T-helper 22 cell (primary cell): ENCODE data around the gene NFIB.

Experiments used
- DNase-seq: peaks from one replicate; pipeline ENCODE4 v3.0.0-alpha.2; 2020; ENCODE audit warnings: low read depth

NFIB gene

DNA sequence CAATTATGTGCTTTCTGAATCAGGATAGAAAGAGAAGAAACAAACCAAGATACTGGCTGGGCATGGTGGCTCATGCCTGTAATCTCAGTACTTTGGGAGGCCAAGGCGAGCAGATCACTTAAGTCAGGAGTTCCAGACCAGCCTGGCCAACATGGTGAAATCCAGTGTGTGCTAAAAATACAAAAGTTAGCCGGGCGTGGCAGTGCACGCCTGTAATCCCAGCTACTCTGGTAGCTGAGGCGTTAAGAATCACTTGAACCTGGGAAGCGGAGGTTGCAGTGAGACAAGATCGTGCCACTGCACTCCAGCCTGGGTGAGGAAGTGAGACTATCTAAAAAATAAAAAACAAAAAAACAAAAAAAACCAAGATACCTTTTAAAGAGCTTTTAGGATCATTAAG, 214.2 kb downstream of the NFIB start:
- DNase-seq: no peak

DNA sequence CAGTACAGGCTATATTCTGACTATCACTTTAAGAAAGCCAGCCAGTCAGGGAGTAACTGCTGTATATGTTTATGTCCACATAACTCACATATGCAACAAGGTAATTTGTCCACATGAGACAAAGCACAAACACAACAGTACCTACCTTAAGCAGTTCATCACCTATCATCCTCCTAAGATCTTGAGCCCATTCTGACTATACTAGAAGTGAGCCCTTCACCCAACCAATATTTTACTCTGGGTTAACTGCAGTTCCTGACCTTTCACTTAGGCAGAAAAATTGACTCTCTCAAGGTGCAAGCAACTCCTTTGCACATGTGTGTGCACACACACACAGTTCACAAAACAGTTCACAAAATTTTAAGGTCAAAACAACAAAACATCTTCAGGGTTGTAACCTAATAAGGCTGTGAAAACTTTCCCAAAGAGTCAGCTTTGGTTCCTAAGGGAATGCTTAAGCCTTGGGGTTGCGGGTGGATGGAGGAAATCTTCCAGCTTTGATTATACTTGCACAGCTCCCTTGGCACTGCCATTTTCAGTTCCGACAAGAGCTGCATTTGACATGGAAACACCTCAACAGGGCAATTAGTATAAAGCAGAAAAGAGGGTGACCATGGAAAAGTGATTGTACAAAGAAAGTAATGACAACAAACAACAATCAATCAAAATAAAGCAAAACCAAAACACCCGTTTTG, 215.3 kb downstream of the NFIB start:
- no peak for DNase-seq

DNA sequence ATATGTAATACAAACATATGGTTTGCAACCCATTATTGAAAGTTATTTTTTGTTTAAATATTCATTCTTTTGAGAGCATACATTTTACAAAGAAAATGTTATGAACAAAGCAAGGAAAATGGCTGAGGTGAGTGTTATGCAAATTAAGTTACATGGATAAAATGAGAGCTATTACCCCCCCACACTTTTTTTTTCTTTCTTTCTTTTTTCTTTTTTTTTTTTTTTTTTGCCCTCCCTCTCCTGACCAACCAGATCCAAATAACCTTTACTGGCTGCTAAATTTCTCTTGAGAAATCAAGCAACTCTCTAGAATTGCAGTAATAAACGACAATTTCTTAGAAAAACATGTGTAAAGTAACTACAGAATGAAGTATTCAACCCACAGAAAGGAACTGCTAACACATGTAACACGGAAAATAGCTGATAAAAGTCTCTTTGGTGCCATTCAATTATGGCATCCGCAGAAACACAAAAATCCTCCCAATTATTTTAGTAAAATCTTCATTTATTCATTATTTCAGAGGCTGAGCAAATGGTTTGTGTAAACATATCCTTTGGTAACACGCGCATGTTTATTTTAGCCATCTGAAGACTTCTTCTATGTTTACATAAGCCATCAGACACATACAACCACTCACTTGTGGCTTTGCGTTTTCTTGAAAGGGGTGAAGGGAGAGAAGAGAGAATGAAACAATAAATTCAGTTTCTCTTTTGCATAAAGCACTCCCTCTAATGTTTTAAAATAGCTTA, 216.1 kb downstream of the NFIB start:
- DNase-seq: no peak

DNA sequence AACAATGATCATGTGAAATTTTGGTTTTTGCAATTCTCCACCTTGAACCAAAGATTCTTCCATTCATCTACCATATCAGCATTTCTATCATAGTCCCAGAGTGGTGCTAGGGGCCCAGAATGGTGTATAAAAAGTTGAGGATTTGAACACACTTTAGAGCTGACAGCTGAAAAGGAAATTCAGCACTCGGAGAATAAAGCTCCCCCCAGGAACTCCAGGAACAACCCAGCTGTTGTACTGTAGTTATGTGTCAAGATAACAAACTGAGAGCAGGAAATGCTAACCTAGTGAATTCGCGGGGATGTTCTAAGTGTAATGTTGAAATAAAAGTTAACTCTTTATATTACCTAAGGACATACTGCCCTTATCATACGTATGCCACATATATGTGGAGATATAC, 216.7 kb downstream of the NFIB start:
- no peak for DNase-seq

DNA sequence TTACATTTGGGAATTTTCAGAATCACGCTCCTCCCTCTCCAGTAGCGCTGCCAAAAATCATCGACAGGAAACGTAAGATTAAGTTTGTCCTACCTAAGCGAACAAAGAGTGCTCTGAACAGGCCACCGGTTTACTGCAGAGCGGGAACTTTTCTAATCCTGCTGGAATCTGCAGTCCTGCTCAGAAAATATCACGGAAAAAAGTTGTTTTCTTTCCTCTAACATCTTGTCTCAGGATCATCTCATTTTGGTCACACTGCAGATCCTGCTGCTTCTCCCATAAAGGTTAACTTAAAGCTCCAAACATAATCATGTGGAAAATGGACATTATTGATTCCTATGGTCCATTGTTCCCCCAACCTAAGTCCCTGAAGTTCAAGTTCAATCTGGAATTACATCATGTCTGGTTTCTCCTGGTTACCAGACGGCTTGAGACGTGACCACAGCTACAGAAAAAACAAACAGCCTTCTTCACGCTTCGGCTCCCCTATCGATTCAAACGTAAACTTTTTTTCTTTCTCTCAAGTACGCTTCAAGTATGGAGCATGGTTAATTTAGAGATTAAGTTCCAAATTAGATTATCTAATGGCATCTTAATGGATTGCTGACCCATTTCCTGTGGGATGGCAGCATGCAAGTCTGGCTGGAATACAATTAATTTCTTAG, 217.6 kb downstream of the NFIB start:
- DNase-seq: no peak

DNA sequence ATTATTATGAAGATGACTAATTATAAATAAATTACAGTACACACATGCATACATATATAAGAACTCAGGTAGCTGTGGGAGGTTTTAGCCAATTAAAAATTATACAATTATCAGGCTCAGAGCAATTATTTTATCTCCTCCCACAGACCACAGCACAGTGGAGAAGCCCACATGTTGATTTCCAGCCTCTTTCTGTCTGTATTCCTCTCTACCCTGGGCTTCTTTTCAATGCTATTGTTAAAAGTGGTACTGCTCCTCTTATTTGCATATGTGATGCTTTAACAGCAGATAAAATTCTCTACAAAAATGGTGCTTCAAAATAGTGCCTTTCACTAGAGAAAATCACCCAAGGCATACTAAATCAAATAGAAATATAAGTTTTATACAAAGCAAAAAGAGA, 218.7 kb downstream of the NFIB start:
- no peak for DNase-seq

DNA sequence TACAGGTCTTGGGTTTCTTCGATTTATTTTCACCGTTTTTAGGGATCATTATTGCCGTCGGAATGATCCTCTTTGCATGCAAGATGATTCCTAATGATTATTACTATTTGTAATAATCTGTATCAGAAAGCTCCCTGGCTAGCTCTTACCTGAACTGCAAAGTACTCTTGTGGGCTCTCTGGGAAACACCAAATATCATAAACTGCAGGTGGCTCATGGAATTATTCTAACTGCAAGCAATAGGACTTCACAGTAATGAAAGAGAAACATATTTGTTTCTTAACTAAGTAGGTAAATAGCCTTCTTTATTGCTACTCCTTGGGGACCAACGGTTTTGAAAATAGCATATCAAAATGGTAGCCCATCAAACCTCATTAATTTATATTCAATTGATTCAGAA, 219.4 kb downstream of the NFIB start:
- no peak for DNase-seq

DNA sequence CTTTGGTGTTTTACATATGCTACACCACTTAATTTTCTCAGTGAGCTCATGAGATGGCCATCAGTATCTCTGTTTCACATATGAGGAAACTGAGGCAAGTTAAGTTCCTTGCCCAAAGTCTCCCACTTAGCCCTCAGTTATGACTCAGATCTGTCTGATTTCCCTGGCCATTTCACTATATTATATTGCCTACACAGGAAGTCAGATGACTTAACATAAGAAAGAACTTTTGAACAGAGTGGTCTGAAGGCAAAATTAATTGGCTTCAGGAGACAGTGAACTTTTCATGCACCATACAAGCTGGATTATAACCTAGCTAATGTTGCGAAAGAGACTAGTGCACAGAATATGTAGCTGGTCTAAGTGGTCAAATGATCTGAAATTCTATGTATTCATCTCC, 221.6 kb downstream of the NFIB start:
- DNase-seq: no peak

DNA sequence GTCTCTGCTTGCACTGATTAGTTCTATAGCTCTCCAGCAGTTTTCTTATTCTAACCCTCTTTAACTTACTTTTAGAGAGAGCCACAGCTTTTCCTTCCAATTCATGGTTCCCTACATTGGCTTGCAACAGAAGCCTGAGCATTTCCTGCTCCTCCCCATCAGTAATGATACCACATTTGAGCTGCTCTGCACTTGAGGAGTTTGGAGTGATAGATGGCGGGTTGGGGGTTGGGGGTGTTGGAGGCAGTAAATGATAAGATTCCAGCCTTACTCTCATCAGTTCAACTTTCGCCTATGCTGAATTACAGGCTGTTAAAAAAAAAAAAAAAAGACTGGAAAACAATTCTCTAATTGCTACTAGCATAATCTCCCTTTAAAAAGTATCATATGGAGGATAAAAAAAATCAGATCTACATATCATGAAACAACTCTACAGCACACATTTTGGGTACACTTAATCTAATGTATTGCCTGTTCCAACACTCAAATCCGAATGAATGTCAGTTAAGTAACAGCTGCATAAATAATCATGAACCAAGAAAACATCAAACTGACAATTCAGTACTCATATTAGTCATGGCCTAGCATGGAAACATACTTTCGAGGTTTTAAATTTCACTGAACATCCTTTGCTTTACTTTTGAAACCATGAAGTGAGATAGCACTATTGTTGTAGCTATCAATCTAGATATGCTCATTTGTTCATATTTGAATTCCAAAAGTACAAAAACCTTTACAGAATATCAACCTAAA, 224.7 kb downstream of the NFIB start:
- DNase-seq: no peak

DNA sequence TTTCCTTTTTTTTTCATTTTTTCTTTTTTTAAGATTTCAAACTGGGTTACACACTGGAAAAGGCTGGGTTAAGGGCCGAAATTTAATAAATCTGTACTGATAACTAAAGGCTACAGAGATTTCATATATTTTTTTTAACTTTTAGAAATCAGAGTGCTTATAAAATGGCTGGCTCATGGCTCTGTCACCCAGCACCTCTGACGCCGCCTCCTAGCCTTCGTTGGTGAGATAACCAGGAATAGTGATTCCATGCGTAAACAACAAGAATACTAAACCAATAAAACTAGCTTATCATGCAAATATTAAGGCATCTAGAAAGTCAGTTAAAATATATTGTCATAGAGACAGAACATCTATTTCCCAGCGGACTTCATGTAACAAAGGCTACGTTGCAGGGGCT, 226.4 kb downstream of the NFIB start:
- DNase-seq: no peak

DNA sequence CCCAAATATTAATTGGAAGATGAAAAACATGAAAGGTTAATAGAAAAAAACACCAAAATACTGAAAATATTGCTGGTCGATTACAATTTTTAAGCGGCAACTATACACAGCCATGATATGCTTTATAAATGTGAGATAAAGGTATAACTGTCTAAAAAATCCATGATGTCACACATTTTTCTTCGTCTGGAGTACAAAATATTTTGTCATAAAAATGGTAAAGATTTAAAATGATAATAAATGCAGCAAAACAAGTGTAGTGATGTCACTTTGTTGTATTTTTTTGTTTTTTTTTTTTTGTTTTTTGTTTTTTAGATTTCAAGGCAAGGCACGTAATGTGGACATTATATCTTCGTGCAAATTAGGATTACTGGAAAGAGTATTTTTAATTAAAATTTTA, 227.4 kb downstream of the NFIB start:
- DNase-seq: no peak

DNA sequence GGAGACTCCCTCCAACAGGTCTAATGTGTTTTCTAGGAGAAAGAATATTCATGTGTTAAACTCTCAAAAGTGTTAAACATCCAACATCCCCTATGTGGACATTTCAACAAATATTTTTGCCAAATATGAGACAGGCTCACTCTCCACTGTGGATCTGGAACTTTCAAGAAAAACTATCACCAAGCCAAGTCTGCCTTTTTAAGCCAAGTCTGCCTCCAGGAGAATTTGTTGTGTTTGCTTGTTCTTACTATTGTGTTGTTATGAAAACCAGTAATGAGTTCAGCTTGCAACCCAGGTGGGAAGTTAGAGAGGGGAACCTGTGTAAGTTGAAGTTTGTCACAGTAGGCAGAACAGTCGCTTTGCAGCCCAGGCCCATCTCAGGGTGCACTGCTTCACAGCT, 228.1 kb downstream of the NFIB start:
- no peak for DNase-seq

DNA sequence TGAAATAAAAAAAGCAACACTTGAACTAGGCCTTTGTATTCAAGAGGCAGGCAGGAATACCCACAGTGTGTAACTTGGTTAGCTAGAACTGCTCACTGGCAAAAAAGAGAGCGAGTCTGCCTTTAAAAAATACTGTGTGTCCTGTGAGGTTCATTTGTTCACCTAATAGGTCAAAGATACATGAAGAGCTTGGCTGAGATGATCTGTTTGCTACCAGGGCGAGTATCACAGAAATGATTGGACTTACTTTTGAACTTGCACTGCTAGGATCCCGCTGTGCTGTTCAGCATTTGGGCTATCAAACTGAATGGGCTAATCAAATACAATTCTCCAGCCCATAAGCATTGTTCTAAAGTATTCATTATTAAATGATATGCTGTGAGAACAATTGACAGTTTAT, 229.1 kb downstream of the NFIB start:
- no peak for DNase-seq

DNA sequence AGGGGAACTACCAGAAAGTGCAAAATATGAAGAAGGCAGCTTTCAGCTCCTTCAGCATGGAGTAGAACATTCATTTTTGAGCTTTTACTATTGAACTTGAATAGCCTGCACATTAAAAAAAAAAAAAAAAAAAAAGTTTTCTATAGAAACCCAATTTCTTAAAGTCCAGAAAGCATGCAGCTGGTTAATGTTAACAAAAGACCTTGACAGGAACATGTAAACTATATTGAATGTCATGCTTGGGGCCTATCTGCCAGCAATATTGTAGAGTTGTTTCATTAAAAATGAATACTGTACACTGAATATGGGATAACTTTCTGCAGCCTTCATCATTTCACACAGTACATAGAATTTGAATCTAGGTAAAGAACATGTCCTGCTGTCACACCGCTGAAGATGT, 230.6 kb downstream of the NFIB start:
- no peak for DNase-seq

DNA sequence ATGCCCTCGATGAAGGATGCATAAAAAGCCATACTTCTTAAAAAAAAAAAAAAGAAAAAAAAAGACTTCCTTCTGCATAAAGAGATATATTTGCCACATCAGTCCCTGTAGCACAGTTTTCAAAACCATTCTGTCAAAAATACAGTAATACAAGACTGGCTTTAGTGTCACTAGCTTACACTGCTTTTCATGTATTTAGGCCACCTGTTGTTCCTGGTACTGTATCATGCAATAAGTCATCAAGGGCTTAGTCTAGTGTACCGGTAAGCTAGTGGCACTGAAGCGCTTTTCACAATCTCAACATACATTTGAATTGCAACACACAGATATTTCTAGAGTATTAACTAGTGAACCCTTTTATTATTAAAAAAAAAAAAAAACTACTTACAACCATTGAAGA, 231.2 kb downstream of the NFIB start:
- DNase-seq: no peak

DNA sequence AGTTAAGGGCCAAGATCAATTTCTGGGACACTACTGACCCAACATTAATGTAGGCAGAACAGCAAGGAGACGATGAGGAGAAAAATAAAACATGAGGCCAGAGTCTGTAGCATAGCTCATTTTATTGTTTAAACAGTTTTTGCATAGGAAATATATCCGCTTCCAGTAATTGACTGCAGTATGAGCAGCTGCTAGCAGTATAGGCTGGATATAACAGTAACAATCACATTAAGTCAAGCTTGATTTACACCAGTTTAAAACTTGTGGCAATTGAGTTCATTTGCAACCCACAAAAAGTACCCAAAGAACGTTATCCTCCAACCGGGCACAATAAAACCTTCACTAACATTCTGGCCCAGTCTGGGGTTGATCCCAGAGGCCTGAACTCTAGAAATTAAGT, 232.2 kb downstream of the NFIB start:
- DNase-seq: no peak

DNA sequence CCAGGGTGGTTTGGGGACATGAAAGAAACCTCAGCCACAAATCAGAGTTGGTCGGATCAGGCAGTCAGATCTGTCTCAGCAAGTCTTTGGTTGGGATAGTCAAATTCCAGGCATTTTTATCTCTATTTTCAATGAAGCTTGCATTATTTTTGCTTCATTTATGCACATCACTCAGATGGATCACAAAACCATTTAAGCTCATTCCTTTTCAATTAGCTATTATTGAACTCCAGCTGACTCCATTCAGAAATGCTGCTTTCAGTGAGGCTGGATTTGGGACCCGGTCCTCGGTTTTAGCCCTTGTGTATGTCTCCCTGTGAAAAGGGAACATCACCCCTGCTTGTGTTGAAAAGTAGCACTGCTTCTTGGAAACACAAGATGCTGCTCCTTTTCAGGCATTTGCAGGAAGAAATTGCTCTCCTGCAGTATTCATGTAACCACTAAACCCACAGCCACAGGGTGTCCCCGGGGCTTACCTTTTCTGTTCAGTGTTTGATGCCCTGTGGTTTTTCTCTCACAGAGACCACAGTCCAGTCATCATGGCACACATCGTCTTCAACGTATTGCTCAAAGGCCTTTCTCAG, 232.9 kb downstream of the NFIB start:
- no peak for DNase-seq

DNA sequence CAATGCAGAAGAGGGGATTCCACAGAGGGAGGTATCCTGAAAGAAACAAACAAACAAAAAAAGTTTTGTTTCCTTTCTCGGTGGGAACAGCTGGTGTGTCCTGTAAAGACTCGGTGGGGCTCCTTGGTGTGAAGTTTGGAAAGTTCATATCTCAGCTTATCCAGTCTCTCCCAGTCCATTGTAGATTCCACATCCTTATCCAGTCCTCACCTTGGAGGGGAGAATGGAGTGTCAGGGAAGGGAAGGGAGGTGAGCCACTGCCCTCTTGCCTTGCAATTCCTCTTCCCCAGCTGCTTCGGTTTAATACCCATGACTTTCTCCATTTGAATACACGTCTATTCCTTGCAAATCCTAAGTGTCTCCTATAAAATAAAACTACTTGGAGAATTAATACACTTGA, 234.5 kb downstream of the NFIB start:
- no peak for DNase-seq

DNA sequence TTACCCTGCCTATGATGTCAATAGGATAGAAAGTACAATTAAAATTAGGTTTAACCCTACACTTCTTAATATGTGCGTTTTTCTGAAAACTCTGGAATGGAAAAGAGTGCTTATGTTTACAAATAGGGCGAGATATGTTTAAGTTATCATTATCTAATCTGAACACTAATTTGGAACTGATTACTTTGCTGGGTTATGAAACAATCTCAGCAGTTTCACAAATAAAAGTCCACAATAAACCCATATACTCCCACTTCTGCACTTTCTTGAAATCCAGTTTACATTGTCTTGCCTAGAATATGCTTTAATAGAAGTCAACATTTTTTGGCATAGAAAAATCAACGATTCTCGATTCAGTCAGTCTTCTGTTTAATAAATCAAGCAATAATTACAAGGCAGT, 236.3 kb downstream of the NFIB start:
- DNase-seq: no peak

DNA sequence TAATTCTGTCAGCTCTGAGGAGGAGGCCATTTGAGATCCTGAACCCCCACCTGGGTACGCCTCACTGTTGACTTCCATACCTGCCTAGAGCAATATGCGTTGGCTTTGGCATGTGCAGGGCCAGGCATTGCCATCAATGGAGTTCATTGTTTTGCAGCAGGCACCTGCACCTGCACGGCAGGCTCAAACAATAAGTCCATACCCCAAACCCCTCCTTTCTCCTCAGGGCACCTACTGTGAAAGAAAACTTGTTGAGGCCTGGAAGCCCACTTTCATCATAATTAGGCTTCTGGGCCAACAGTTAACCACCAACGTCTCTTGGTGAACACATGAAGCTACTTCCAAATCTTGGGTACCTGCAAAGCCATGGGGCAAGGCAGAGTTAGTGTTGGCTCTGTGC, 238.7 kb downstream of the NFIB start:
- DNase-seq: no peak

DNA sequence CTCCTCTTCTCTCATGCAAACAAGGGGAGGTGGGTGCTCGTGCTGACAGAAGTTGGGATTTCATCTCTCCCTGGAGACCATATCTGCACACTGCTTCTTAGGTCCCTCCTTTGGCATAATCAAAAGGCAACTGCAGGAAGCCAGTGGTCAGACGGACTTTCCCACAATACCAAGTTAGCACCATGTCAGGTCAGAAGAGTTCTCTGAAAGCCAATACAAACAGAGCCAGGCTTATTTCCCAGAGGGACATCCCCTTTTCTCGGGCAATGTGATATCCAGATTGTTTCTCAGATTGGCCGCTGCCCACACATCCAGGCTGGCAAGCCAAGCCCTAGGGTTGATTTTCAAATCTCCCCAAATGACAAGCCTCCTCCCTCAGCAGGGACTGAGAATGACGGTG, 241.1 kb downstream of the NFIB start:
- DNase-seq: no peak

DNA sequence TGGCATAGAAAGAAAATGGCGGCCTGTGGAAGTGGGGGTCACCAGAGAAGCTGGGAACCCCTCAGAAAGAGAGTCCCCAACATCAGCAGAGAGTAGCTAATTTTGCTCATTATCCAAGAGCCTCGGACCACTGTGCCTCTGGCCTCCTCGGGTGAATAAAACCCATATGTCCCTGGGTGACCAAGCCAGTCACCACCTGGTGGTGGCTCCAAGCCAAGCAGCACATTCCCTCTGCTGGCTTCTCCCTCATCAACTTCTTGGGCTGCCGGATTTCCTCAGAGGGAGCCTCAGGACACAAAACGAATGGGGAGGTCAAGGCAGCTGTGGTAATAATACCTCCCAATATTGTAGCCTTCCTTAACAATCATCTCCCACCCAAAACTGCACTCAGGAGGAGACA, 242.5 kb downstream of the NFIB start:
- DNase-seq: no peak
